Right lung (tissue), 5 donors: Measurements from ENCODE around the gene SNX20. TPM values are rescaled to one million over a fixed set of nuclear protein-coding genes. Genes with fewer than 3 reads are reported as not detected.

Experiments
- polyA plus RNA-seq, 5 donors: library from polyadenylated mRNA; unstranded; fragments of 120-200 nt; gene quantifications; one replicate each; pipeline versions ENCODE4 v1.2.1 to v1.2.3, GENCODE V29; 2013; ENCODE audit warnings: inconsistent platforms in 1 of 5, low replicate concordance in 1 of 5; ENCODE audit not compliant: insufficient read length in 5 of 5, insufficient read depth in 1 of 5

Gene SNX20
- polyA plus RNA-seq, 5 donors = 0.94 to 1.8 (median 1.2) TPM

Other genes with a start within 250 kb of the SNX20 start
- gene NKD1, start 132.9 kb downstream of the SNX20 start, polyA plus RNA-seq = 10 to 100 TPM; 31.4 to 48.2 (median 34.6) TPM
- gene NOD2, start 12.3 kb upstream of the SNX20 start, polyA plus RNA-seq = 1 to 10 TPM in 3 of 5 donors, under 1 TPM in 2; 0.98 to 1.5 (median 1.0) TPM
- gene CYLD, start 60.8 kb upstream of the SNX20 start, polyA plus RNA-seq = 10 to 100 TPM; 21.4 to 39.3 (median 28.9) TPM